Ovary (tissue), 9 donors: ENCODE data around the gene ATF1. TPM values are rescaled to one million over a fixed set of nuclear protein-coding genes. Genes with fewer than 3 reads are reported as not detected.

Source experiments
- DNase-seq, 5 donors: peaks; one replicate each; pipeline ENCODE4 v3.0.0-alpha.2; 2019 to 2020
- H3K27ac ChIP-seq, 2 donors: fragments of 200-600 bp; one replicate each; pipeline versions ENCODE4 v1.5.1 to v1.8.0; 2019 to 2022
- H3K27me3 ChIP-seq: fragments of 200-600 bp; one replicate; pipeline ENCODE4 v1.8.0; 2022
- H3K36me3 ChIP-seq: fragments of 200-600 bp; sonication (generic); one replicate; pipeline ENCODE4 v1.5.1; 2019
- H3K4me1 ChIP-seq: one replicate; pipeline ENCODE4 v1.8.1; 2013; ENCODE audit warnings: mild to moderate bottlenecking, moderate library complexity; ENCODE audit not compliant: insufficient read depth
- H3K4me3 ChIP-seq: fragments of 200-600 bp; sonication (generic); one replicate; pipeline ENCODE4 v1.5.1; 2017
- H3K9me3 ChIP-seq, 2 donors: fragments of 200-600 bp in 1 of 2; sonication (generic) in 1 of 2; one replicate each; pipeline versions ENCODE4 v1.5.1 to v1.8.1; 2013 to 2019; ENCODE audit warnings: mild to moderate bottlenecking in 1 of 2, moderate library complexity in 1 of 2
- EP300 ChIP-seq: sonication (generic); formaldehyde crosslinking; IDR thresholded peaks from one replicate; pipeline ENCODE4 v1.6.1; 2017; ENCODE audit warnings: antibody characterized with exemption
- POLR2A ChIP-seq: fragments of 450-650 bp; IDR thresholded peaks from one replicate; pipeline ENCODE4 v1.6.1; 2017; ENCODE audit warnings: antibody characterized with exemption, mild to moderate bottlenecking, moderate library complexity
- WGBS, 3 donors: extraction: QIAGEN DNeasy Blood & Tissue Kit in 1 of 3; methylation state at CpG; one replicate each; pipeline versions ENCODE4 v1.1.5 to v1.1.7; 2013 to 2017; 5-methylcytosine and 5-hydroxymethylcytosine counted together
- intact Hi-C, 4 donors: fragments of 100-400 bp; cut with DNase I; formaldehyde crosslinking; loops; one replicate each; pipeline versions ENCODE4 v1.11.0 to v1.15.1; 2022 to 2023
- polyA plus RNA-seq, 2 donors: library from polyadenylated mRNA; stranded (reverse); fragments of 200-250 nt in 1 of 2; fragments of 350-450 nt in 1 of 2; fragmentation: Illumina TruSeq in 1 of 2; extraction: RNeasy Lipid Tissue Mini Kit (QIAGEN cat#74804) in 1 of 2; gene quantifications; one replicate each; pipeline ENCODE4 v1.2.3, GENCODE V29; 2013 to 2014
- total RNA-seq, 7 donors: library from RNA; depleted of rRNA in 2 of 7; stranded (reverse); fragments of >200 nt in 2 of 7; fragmentation: NEBNext Ultra II Directional in 3 of 7; extraction: Animal tissue kit (Norgen Biotek cat#: 25700) in 3 of 7; gene quantifications; one replicate each; pipeline versions ENCODE4 v1.1.0 to v1.2.4, GENCODE V29; 2016 to 2023
- TF ChIP-seq, protein P1 (sequence below), 3 donors: fragments of 450-650 bp in 2 of 3; fragments of 200-600 bp in 1 of 3; IDR thresholded peaks; one replicate each; pipeline versions ENCODE4 v1.5.1 to v1.8.0; 2016 to 2022; ENCODE audit warnings: antibody characterized with exemption in 3 of 3, mild to moderate bottlenecking in 1 of 3
- donor health status: DM: no; HTN: no; CAD: no; lungs with moderate emphysema.
- donor health status: DM: no; HTN: no; CAD: no.
- donor health status: Bipolar disorder and iron deficiency.
- donor health status: DM: yes; HTN: yes; CAD: no.
- donor health status: DM: no; HTN: no; CAD: no.
- donor health status: DM: yes; HTN: yes; CAD: no.

ATF1 gene
- total and polyA plus RNA-seq, 9 donors: 17.9 to 55.6 (median 41.3) TPM

DNA sequence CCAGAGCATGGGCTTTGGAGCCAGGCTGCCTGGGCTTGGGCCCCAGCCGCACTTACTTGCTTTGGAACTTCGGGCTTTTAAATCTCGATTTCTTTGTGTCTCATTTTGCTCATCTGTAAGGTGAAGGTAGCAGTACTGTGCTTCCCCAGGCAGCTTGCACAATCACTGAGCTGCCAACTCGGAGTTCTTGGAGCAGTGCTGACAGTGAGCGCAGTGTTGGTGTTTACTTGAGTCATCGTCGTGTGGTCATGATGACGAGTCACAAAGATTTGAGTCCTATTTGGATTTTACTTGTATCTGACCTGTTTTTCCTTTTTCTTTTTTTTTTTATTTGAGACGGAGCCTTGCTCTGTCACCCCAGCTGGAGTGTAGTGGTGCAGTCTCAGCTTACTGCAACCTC is 31.3 kb upstream of the ATF1 start:
- 84 to 93% (median 92%) methylated on average over 9 of the region's 9 CpGs for WGBS, 3 donors
- DNase-seq: no peak
- intact Hi-C loops: no loop called here
- no peaks in the 10 kb centered on the region for H3K36me3 ChIP-seq
- TF ChIP-seq EP300: no peak
- no peak for TF ChIP-seq POLR2A
- TF ChIP-seq, protein P1, sequence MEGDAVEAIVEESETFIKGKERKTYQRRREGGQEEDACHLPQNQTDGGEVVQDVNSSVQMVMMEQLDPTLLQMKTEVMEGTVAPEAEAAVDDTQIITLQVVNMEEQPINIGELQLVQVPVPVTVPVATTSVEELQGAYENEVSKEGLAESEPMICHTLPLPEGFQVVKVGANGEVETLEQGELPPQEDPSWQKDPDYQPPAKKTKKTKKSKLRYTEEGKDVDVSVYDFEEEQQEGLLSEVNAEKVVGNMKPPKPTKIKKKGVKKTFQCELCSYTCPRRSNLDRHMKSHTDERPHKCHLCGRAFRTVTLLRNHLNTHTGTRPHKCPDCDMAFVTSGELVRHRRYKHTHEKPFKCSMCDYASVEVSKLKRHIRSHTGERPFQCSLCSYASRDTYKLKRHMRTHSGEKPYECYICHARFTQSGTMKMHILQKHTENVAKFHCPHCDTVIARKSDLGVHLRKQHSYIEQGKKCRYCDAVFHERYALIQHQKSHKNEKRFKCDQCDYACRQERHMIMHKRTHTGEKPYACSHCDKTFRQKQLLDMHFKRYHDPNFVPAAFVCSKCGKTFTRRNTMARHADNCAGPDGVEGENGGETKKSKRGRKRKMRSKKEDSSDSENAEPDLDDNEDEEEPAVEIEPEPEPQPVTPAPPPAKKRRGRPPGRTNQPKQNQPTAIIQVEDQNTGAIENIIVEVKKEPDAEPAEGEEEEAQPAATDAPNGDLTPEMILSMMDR (IDR thresholded peaks at IDR 0.05): no peak
- H3K4me3 ChIP-seq: no peak overlapping the region
- H3K9me3 ChIP-seq: no peaks in the 10 kb centered on the region
- no peak overlapping the region for H3K27ac ChIP-seq
- no peaks in the 10 kb centered on the region for H3K27me3 ChIP-seq
- no peaks in the 10 kb centered on the region for H3K4me1 ChIP-seq

DNA sequence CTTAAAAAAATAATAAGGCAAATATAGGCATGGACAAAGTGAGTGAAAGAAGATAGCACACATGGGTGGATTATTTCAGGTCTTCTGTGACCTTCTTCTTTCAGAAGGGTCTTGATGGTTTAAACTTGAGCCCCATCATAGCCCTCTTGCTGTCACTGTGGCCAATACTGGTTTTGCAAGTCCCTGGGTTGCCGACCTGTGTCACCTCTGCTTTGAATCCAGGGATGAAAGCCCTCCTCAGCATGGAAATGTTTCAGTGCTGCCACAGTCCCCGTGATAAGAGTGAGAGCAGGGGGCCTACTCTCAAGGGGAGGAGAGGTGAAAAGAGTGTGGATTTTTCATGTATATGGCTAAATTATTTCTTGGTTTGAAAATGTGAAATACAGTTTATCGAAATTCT is 30.2 kb upstream of the ATF1 start:
- Histone ChIP-seq H3K4me1 (no peaks in the 10 kb centered on the region), H3K9me3 (no peaks in the 10 kb centered on the region), H3K36me3 (no peaks in the 10 kb centered on the region), H3K4me3 (no peak overlapping the region), H3K27me3 (no peaks in the 10 kb centered on the region), H3K27ac (no peak overlapping the region)
- no peak for TF ChIP-seq EP300
- DNase-seq: no peak
- 80 to 90% (median 88%) methylated on average over 3 of the region's 3 CpGs for WGBS, 3 donors
- intact Hi-C loops: no loop called here

DNA sequence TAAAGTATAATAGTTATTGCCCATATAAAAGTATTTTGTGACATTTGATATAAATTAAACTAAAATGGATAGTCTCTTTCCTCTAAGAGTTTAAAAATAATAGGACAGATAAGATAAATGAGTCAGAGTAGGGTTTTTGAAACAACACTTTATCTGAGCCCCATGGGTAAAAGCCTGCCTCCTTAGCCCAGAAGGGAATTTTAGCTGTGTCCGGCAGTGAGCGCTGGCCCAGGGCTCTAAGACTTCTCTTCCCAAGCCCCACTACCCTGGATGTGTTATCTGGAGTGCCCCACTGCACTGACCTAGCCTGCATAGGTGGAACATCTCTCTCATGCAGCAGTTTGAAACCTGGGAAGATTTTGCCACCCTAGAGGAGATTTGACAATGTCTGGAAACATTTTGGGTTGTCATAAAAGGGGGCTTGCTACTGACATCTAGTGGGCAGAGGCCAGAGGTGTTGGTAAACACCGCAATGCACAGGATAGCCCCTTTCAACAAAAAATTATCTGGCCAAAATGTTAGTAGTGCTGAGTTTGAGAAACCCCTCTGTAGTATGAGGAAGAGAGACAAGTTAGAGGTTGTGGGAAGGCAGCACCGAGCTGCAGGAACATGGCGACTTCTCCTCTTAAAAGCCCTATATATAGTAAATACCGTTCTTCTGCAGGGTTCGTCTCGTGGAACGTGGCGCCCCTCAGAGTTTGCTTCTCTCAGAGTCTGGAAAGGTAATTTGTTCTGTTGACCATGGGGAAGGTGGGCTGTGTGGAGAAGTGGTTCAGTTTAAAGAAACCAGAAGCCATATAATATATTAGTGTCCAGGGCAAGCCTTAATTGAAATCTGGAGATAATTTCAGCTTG is 29.3 kb upstream of the ATF1 start:
- intact Hi-C loops: no loop called here
- Histone ChIP-seq H3K4me1 (no peaks in the 10 kb centered on the region), H3K9me3 (no peaks in the 10 kb centered on the region), H3K27ac (no peak overlapping the region), H3K27me3 (no peaks in the 10 kb centered on the region), H3K36me3 (no peaks in the 10 kb centered on the region), H3K4me3 (no peak overlapping the region)
- TF ChIP-seq, protein P1 (IDR thresholded peaks at IDR 0.05): peak in 1 of 3 donors; percentile 36
- no peak for TF ChIP-seq POLR2A
- no peak for TF ChIP-seq EP300
- DNase-seq: no peak
- WGBS, 3 donors: 72 to 77% (median 76%) methylated on average over 10 of the region's 10 CpGs

DNA sequence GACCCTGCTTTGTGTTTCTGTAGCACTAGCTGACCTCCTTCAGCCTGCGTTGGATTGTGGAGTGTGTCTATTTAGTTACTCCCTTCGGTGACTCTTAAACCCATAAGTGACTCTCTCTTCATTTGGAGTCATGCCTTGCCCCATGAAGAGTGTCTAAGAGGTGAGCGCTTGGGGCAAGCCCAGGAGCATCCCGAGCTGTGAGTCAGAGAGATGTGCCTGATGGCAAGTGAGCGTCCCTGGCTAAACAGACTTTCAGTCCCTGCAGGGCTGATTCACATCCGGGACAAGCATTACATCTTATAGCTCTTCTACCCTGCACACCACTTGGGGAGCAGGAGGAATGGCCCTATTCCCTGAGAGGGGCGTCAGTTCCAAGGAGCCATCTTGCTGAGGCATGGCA is 24.3 kb upstream of the ATF1 start:
- Histone ChIP-seq H3K27ac (no peak overlapping the region), H3K9me3 (no peaks in the 10 kb centered on the region), H3K4me3 (no peak overlapping the region), H3K4me1 (no peaks in the 10 kb centered on the region), H3K27me3 (no peaks in the 10 kb centered on the region), H3K36me3 (no peaks in the 10 kb centered on the region)
- intact Hi-C loops: no loop called here
- DNase-seq: no peak
- TF ChIP-seq POLR2A: no peak
- TF ChIP-seq EP300: no peak
- TF ChIP-seq, protein P1 (IDR thresholded peaks at IDR 0.05): no peak
- 91 to 95% (median 91%) methylated on average over 7 of the region's 7 CpGs for WGBS, 3 donors

DNA sequence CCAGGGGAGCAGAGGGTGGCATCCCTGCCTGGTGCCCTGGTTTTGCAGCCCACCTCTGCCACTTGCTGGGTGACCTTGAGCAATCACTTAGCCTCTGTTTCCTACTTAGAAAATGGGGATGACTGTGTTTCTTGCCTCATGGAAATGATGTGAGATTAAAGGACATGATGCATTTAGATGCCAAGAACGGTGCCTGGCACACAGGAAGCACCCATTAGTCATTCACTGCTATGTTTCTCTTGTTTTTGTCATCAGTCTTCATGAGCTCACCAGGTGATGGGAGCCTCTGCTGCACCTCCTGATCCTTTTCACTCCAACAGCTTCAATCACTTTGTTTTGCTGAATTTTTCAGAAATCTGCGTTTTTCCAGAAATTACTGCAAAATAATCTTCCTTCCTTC is 23.6 kb upstream of the ATF1 start:
- no peaks in the 10 kb centered on the region for H3K36me3 ChIP-seq
- DNase-seq: no peak
- H3K4me1 ChIP-seq: no peaks in the 10 kb centered on the region
- H3K4me3 ChIP-seq: no peak overlapping the region
- H3K27ac ChIP-seq: no peak overlapping the region
- H3K9me3 ChIP-seq: no peaks in the 10 kb centered on the region
- 87 to 89% (median 89%) methylated on average over 2 of the region's 2 CpGs for WGBS, 3 donors
- intact Hi-C loops: no loop called here
- H3K27me3 ChIP-seq: no peaks in the 10 kb centered on the region
- TF ChIP-seq POLR2A: no peak
- no peak for TF ChIP-seq EP300
- TF ChIP-seq, protein P1 (IDR thresholded peaks at IDR 0.05): no peak
